Medulla oblongata (tissue), 1 donor: ENCODE results near the gene RFT1.
A peak's percentile ranks its signal among the peaks of the same experiment; 100 is the strongest.

Experiments used
- DNase-seq: peaks from one replicate; pipeline ENCODE4 v3.0.0-alpha.2; 2015; ENCODE audit errors: extremely low spot score

The RFT1 gene

DNA sequence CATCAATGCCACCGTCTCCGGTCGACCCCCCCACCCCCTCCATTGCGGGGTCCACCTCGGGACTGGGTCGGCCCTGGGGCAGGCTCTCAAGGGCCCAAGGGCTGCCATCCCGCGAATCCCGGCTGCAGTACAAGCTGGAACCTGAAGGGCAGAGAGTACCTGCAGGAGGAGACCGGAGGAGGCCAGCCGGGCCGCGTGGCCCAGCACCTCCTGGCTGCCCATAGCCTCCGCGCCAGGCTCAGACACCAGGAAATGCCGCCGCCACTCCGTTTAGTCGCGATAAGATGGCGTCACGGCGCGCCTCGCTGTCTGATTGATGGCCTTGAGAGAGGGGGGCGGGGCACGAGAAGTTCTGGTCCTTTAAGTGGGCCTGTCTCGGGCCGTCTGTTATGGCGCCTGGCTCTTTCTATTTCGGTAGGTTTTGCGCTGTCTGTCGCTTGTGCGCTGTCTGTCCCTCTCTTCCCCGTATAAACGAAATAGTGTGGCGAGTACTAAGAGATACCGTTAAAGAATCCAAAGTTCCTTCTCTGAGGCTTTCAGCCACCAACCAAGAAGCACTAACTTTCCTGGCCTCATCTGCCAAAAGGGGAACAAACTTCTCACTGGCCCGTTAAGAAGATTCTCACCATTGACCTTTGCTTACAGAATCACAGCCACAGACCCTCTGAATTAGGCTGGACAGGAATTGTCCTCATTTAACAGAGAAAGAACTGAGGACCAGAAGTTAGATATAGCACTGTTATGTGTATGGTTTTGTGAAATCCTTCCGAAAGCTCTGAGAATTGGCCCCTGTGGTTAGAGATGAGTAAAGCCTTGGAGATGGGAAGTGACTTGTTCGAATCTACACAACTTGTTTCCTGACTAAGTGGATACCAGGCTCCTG lies at the start of gene RFT1:
Gene RFT1 (minus strand): TSS at position 257 of the 883 bp plus-strand sequence. CDS start 35 bp downstream, at position 222.
- DNase-seq, result peak; percentile 96

- DNase-seq, result no peak
Measured at GRCh38 chr3:53179580-53179979, 49.3 kb upstream of the RFT1 start.

DNA sequence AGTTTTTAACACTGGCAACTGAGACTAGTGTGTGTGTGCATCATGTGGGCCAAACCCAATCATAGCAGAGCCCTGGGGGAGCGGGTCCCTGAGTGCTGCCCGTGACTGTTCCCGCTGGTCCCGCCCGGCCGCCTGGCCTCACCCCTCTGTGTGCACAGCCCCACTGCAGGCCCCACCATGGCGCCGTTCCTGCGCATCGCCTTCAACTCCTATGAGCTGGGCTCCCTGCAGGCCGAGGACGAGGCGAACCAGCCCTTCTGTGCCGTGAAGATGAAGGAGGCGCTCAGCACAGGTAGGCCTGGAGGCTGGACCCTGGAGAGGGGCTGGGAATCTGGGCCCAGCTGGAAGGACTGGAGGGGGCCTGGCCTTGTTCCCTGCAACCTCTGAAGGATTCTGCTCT lies 48.0 kb upstream of the RFT1 start:
- no peak for DNase-seq

DNA sequence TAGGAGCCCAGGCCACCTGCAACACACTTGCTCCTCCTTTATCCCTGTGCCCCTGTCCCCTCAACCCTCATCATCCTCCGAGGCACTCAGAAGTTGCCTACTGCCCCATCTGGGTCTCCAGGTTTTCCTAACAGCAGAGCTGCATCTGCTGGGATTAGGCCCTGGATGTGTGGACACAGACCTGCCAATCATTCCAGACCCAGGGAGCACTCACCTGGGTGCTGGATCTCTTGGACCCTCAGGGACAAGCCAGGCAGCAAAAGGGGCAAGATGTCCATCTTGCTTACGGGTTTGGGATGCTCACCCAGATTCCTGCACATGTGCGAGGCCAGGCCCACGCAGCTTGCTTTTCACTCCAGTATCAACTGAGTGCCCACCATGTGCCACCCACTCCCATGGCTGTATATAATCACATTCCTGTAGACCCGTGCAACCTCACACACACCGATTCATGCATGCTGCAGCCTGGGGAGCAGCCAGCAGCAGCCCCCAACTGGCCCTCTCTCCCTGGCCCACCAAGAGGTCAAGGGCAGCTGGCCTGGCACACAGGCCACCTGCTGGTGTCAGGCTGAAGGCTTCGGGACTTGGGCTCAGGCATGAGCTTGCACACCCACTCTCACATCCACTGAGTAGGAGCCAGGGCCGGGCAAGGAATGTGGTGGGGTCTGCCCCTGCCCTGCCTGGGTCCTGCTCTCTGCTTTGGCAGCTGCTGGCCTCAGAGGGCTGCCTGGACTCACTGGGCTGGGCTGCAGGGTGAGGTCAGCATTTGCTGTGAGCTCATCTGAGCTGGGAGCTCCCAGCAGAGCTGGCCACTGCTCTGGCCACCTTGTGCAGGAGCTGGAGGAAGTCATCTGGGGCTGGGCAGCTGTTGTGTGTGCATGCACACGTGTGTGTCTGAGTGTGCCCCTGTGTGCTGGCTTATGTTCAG lies 45.6 kb upstream of the RFT1 start:
- no peak for DNase-seq

DNA sequence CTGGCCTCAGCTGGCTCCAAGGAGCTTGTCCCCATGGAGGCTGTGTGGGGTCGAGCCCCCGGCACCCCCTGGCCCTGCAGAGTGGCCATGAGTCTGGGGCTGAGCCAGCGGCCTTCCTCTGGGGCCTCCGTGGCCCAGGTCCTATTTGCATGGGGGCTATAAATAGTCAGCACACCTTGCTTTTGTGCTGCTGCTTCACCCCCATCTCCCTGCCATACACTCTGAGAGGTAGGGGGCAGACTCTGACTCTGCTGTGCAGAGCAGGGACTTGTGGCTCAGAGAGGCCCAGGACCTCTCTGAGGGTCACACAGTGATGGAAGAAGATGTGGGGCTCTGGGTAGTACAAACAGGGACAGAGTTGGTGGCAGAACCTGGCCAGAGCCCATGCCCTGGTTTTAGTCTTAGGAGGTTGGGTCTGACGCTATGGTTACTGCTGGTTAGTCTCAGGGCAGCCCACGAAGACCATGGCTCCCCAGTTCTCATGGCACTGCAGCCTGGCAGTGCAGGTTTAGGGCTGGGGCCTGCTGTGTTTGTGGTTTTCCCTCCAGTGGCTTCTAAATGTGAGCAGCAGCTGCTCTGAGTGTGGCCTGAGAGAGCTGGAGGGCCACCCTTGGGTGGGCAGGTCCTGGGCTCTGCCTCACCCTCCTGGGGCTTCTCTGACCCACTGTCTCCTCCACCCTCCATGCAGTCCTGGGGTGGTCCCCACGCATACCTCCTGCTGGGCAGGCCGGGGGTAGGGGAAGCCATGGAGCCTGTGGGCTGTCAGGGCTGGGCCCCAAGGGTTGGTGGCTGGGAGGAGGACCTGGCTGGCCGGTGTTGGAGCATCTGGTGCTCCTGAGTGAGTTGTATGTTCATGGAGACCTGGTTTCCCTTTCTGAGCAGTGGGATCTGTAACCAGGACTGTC lies 44.4 kb upstream of the RFT1 start:
- DNase-seq, result no peak

DNA sequence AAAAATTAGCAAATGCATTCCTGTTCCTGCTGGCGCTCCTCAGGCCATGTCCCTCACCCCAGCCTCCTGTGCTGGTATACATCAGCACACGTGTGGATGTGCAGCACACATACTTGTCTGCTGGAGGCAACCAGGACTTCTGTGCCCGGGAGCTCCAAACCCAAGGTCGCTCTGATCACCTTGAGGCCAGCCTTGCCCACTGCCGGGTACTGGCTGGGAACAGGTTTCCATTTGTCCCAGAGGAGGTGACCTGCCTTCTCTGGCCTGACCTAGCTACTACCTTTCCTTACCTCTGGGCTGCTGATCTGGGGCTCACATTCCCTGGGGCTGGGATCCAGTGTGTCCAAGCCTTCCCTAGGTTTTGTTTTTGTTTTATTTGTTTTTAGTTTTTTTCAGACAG lies 42.9 kb upstream of the RFT1 start:
- DNase-seq, result no peak

- no peak for DNase-seq
Measured at GRCh38 chr3:53171827-53172505, 41.7 kb upstream of the RFT1 start.

DNA sequence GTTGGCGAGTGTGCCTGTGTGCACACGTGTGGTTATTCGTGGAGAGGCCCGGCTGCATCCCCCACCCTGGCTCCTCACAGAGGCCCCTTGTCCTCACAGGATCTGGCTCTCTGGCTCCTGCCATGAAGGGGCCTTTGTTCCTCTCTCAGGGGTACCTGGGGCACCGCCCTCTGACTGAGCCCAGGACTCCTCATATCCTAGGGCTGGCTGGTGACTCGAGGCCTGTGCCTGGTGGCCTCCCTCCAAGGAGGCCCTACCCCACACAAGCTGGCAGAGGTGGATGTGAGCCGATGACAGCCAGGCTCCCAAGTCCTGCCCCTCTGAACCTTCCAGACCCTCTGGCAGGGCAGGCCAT lies 40.8 kb upstream of the RFT1 start:
- no peak for DNase-seq

- peak; percentile 78 for DNase-seq
Measured at GRCh38 chr3:53170325-53171063, 40.3 kb upstream of the RFT1 start.

DNA sequence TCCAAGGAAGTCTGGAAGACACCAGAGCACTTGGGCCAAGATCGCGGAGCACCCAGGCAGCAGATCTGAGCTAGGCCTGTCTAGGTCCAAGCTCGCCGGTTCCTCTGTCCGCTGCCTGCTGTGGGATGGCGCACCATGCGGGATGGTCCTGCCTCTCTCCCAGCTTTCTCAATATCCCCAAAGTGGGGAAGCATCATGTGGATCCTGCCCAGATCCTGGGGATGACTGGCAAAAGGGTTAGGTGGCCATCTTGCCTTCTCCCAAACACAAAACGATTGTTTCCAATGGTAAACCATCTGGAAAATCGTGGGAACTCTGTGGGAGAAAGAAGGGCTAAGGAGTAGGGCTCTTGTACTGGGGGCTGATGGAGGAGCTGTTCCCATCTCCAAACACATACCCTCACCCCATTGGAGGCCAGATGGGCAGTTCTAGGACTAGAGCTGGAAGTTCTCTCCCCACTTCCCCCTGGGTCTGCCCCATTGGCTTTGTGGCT lies 39.6 kb upstream of the RFT1 start:
- no peak for DNase-seq

DNA sequence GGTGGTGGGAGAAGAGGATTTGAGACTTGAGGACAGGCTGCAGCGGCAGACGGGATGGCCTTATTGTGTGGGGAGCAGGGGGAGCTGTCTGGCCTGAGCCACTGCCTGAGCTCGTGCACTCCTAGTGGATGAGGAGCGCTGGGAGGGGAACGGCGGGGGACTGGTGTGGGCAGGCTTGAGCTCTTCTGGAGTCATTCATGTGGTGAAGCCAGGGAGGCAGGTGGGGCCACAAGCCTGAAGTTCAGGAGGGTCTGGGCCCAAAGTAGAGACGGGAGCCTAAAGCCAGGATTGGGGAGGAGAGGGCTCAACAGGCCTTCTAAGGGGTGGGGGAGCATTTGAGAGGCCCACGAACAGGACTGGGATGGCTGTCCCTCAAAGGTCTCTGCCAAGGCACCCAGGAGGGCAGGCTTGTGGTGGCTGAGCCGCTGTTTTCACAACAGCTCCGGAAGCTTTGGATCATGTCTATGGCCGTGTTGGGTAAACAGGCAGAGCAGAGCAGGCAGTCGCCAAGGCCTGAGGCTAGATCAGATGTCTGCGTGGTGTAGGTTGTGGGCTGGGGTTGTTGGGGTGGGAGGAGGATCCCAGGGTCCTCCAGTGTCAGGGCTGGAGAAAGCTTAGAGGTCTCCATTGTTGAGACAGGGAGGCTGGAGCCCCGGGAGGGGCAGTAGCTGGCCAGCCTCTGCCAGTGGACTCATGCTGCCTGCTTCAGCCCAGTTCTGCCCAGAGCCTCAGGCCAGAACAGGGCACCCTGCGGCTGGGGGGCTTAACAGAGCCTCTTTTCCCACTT lies 39.0 kb upstream of the RFT1 start:
- DNase-seq, result no peak

DNA sequence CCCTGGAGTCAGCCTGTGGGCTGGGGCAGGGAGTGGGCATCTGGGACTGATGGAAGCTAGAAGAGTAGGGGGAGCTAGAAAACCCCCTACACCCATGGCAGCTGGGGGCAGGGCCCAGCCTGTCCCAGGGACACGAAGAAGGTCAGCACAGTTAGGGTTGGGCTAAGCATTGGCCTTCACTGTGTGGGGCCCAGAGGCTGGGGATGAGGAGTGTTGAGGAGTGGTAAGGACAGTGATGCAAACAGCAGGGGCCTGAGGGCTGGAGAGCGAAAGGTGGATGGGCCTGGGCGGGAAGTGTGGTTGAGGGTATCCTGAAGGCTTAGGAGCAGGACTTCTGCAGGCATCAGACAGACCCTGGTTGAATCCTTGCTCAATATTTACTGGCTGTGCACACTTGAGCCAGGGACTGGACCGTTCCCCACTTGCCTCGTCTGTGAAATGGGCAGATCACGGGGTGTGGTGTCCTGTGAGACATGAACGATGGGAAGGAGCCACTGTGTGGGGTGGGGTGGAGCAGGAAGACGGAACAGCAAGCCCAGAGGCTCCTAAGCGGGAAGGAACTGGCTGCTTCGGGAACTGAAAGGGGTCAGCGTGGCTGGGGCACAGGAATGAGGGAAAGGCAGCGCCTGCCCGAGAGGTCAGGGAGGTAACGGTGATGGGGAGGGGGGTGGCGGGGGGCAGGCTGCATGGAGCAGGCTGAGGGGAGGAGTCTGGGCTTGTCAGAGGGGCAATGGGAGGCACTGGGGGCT lies 38.1 kb upstream of the RFT1 start:
- DNase-seq, result no peak

DNA sequence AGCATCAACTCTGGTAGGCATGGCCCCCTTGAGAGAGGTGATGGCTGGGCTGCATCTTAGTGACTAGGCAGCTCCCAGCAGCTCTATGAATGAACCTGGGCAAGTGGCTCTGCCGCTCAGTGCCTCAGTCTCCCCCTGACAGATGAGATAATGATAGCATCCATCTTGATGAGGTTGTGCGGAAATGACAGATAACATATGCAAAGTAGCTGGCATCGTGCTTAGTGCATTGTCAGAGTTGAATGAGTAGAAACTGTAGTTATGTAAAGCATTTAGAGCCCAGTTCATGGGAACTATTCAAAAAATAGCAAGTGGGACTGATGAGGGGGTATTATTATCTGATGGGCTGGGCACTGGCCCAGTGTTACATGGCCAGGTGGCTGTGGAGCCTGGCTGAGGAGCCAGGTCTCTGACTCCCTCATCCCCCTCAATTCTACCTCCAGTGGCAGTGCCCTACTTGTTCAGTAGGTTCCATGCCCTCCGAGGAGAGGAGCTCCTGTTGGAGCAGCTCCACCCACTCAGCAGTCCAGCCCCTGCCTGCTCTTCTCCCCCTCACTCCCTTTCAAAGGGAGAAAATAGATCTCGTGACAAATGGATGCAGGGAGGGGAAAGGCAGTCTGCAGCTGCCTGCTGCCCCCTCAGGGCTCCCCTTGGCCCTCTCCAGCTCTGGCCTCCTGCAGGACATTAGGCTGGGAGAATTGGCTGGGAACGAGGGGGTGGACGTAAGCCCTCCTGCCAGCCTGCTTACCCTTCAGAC lies 37.4 kb upstream of the RFT1 start:
- DNase-seq, result no peak

- peak; percentile 81 for DNase-seq
Measured at GRCh38 chr3:53166781-53167291, 36.6 kb upstream of the RFT1 start.

DNA sequence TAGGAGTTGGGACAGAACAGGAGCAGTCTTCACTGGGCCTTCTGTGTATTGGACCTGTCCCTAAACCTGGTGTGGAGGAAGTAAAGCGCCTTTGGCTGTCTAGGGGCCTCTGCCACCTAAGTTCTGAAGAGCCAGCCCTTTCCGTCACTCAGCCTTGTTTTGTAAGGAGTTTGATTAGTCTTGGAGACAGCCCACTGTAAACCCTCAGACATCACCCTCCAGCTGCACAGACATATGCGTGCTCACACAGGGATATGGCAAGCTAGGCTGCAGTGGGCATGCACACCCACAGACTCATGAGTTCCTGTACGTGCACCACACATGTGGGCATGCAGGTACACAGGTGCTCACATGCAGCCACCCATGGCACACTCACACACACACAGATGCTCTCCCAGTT lies 36.0 kb upstream of the RFT1 start:
- DNase-seq, result no peak

GRCh38 chr3:53164911-53165310 lies 34.7 kb upstream of the RFT1 start:
- no peak for DNase-seq
